Effector CD8-positive, alpha-beta T cell (primary cell): ENCODE results near the gene KRTAP5-11.
"Not testable (repeated sequence)": the region's sequence is repeated elsewhere in the genome, so short reads cannot be mapped to it uniquely, and the experiment has no call there.

ENCODE experiments used
- DNase-seq: peaks from one replicate; lab custom pipeline; 2025; lab: John Stamatoyannopoulos, UW
- total RNA-seq, 4 experiments: gene quantifications; one replicate each; lab custom pipeline; 2026; lab: John Stamatoyannopoulos, UW

Gene KRTAP5-11, protein sequence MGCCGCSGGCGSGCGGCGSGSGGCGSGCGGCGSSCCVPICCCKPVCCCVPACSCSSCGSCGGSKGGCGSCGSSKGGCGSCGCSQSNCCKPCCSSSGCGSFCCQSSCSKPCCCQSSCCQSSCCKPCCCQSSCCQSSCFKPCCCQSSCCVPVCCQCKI
- total RNA-seq = 0 reads per million in 4 experiments

DNA sequence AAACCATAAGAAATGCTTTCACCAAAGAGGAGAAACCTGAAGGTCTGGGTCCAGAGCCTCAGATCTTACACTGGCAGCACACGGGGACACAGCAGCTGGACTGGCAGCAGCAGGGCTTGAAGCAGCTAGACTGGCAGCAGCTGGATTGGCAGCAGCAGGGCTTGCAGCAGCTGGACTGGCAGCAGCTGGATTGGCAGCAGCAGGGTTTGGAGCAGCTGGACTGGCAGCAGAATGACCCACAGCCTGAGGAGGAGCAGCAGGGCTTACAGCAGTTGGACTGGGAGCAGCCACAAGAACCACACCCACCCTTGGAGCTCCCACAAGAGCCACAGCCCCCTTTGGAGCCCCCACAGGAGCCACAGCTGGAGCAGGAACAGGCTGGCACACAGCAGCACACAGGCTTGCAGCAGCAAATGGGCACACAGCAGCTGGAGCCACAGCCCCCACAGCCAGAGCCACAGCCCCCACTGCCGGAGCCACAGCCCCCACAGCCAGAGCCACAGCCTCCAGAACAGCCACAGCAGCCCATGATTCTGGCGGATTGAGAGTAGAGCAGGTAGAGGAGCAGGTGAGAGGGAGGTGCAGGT, at the start of gene KRTAP5-11:
Gene KRTAP5-11 (minus strand): TSS at position 567 of the 587 bp plus-strand sequence. CDS start 38 bp downstream, at position 529.
- no peak for DNase-seq

DNA sequence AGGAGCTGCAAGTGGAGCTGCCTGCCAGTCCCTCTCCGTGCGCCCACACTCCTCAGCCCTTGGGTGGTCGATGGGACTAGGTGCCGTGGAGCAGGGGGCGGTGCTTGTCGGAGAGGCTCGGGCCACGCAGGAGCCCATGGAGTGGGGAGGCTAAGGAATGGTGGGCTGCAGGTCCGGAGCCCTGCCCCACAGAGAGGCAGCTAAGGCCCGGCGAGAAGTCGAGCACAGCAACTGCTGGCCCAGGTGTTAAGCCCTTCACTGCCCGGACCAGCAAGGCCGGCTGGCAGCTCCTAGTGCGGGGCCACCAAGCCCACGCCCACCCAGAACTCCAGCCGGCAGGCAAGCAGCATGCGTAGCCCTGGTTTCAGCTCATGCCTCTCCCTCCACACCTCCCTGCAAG, 48.9 kb upstream of the KRTAP5-11 start:
- DNase-seq = not testable (repeated sequence)

DNA sequence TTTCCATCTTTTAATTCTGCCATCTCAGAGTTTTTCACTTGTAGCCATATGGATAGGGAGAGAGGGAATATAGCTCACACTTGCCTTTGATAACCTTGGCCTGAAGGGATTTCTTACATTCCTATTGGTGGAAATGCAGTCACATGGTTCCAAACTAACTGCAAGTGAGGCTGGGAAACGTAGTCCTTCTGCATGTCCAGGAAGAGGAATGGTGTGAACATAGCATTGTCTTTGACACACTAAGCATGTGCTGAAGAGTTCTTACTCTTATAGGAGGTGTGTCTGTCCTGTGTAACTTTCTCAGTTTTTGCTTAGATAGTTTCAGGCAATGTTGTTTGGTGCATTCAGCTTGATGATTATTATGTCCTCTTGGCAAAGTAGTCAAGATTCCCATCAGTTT, 47.4 kb upstream of the KRTAP5-11 start:
- not testable (repeated sequence) for DNase-seq

DNA sequence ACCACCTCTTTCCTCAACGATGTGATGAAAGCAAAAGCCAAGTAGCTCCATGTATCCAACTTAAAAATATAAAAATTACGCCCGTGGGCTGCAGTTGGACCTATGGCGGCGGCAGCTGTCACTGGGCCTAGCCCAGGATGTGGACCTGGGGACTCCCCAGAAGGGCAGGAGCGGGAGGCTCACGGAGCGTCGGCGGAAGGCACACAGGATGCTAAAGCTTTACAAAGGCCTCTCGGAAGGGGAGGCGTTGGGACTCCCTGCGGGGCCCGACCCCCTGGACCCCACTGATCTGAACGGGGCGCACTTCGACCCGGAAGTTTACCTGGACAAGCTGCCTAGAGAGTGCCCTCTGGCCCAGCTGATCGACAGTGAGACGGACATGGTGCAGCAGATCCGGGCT, 46.3 kb upstream of the KRTAP5-11 start:
- DNase-seq = not testable (repeated sequence)

DNA sequence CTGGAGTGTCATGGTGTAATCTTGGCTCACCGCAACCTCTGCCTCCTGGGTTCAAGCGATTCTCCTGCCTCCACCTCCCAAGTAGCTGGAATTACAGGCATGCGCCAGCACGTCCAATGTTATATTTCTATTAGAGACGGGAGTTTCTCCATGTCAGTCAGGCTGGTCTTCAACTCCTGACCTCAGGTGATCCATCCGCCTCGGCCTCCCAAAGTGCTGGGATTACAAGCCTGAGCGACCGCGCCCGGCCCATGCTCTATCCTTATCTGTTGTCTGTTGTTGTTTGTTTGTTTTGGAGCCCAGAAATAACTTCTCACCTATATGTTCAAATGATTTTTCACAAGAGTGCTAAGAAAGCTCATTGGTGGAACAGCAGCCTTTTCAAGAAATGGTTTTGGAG, 40.6 kb upstream of the KRTAP5-11 start:
- DNase-seq = not testable (repeated sequence)

DNA sequence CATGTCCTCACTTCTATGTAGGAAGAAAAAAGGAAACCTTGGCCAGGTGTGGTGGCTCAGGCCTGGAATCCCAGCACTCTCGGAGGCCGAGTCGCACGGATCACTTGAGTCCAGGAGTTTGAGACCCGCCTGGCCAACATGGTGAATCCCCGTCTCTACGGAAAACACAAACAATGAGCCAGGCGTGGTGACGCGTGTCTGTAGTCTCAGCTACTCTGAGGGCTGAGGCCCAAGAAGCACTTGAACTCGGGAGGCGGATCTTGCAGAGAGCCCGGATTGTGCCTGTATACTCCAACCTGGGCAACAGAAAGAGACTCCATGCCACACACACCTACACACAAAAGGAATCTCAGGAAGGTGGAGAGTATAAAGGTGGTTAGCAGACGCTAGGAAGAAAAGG, 39.9 kb upstream of the KRTAP5-11 start:
- not testable (repeated sequence) for DNase-seq

DNA sequence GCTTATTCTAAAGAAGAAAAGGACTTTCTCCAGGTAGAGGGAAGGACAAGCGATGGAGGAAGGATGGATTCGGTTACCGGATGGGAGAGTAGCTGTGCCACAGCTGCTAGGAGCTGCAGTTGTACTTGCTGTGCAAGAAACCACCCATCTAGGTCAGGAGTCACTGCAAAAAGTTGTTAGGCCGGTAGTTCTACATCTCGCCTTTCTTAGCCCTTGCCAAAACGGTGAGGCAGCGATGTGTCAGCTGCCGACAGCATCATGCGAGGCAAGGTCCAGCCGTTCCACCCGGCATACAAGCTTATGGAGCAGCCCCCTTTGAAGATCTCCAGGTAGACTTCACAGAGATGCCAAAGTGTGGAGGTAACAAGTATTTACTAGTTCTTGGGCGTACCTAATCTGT, 32.3 kb upstream of the KRTAP5-11 start:
- DNase-seq = not testable (repeated sequence)

DNA sequence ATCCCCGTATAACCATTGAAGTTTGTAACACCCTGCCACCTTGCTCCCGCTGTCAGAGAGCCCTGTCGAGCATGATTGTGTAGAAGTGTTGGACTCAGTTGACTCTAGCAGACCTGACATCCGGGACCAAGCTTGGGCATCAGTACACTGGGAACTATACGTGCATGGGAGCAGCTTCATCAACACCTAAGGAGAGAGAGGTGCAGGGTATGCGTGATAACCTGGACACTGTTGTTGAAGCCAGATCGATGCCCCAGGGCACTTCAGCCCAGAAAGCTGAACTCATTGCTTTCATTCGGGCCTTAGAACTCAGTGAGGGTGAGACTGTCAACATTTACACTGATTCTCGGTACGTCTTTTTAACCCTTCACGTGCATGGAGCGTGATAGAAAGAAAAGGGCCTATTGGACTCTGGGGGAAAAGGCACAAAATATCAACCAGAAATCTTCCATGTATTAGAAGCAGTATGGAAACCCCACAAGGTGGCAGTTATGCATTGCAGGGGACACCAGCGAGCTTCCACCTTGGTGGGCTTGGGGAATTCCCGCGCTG, 31.8 kb upstream of the KRTAP5-11 start:
- DNase-seq = not testable (repeated sequence)

DNA sequence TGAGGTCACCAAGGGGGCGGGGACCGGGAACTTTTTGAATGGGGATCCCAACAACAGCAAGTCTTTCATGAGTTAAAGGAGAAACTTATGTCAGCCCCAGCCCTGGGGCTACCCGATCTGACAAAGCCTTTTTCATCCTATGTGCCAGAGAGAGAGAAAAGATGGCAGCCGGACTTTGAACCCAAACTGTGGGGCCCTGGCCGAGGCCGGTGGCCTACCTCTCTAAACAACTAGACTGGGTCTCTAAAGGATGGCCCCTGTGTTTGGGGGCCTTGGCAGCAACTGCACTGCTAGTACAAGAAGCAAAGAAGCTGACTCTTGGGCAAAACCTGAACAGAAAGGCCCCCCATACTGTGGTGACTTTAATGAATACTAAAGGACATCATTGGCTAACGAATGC, 31.3 kb upstream of the KRTAP5-11 start:
- DNase-seq = not testable (repeated sequence)

DNA sequence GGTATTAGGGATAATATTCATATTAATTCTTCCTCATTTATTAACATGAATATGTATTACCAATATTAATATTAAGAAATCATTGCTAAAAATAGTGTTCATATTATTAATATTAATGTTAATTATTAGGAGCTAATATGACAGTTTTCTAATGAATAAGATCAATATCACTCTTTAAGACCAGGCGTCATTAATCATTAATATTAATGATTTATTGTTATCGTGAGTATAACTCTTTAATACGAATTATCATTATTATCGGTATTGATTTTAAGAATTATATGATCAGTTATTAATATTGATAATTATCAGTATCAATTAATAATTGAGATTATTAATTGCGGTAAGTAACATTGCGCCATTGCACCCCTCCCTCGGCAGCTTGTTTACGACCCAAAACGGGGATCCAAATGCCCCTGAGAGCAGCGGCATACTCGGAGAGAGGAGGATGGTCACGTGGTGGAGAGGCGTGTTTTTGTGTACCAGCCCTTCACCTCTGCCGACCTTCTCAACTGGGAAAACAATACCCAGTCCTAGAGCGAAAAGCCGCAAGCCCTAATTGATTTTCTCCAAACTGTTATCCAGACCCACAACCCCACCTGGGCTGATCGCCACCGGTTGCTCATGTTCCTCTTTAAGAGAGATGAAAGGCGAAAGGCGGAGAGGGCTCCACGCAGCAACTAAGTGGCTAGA, 28.7 kb upstream of the KRTAP5-11 start:
- DNase-seq = not testable (repeated sequence)

DNA sequence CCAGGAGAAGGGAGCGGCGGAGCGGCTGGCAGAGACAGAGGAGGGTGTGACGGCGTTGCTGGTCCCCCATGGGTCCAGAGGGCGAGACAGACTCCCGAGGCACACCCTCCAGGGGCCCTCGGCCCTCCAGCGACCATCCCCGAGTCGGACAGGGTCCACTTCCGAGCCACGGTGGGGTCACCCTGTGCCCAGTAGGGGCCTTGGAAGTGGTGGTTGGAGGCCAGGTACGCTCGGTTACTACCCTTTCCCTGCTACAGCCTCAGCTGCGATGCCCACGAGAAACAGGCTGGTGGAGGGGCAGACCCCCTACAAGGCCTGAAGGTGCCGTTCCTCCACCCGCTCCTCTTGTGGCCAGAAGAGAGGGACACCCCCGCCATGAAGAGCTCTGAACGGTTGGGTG, 25.6 kb upstream of the KRTAP5-11 start:
- DNase-seq = not testable (repeated sequence)

DNA sequence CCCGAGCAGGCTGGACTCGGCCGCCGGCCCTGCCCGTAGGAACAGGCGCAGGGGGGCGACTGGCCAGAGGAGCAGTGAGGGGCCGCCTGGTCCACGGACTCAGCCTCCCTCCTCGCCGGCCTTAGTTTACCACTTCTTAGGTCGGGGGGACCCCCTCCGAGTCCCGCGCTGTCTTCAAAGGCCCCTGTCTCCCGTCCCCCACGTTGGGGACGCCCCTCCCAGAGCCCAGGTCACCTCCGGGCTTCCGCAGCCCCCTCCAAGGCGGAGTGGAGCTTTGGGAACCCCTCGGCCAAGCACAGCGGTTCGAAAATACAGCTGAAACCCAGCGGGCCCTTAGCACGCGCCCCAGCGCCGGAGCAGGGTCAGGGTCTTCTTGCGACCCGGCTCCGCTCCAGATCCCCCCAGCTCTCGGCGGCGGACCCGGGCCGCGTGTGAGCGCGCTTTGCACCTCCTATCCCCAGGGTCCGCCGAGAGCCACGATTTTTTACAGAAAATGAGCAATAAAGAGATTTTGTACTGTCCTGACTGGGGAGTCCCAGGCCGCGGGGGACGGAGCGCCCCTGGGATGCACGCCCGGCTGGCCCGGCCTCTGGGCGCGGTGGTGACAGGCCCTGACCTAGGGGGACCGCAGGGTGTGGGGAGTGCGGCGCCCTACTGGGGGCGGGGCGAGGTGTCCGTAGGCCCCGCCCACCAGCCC, 25.0 kb upstream of the KRTAP5-11 start:
- DNase-seq = not testable (repeated sequence)

DNA sequence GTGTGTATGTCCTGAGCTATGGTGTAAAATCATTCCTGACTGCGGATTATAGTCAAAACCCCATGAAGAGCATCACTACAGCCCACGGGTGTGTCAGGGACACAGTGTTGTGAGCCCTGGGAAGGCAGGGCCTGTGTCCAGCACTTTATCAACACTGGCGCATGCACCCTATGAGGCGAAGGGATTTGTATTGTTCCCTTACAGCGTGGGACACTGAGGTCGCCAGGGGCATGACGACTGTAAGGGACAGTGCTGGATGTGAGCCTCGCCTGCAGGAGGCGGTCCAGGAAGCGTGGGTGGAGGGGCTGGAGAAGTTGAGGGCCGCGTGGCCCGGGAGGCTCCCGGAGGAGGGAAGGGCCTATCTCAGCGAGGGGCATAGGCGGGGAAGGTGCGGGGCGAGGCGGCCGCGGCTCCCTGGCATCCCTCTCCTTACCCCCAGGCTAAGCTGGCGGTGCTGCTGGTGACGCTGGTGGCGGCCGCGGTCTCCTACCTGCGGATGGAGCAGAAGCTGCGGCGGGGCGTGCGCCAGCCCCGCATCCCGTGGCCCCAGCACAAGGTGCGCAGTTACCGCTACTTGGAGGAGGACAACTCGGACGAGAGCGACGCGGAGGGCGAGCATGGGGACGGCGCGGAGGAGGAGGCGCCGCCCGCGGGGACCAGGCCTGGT, 24.3 kb upstream of the KRTAP5-11 start:
- not testable (repeated sequence) for DNase-seq

DNA sequence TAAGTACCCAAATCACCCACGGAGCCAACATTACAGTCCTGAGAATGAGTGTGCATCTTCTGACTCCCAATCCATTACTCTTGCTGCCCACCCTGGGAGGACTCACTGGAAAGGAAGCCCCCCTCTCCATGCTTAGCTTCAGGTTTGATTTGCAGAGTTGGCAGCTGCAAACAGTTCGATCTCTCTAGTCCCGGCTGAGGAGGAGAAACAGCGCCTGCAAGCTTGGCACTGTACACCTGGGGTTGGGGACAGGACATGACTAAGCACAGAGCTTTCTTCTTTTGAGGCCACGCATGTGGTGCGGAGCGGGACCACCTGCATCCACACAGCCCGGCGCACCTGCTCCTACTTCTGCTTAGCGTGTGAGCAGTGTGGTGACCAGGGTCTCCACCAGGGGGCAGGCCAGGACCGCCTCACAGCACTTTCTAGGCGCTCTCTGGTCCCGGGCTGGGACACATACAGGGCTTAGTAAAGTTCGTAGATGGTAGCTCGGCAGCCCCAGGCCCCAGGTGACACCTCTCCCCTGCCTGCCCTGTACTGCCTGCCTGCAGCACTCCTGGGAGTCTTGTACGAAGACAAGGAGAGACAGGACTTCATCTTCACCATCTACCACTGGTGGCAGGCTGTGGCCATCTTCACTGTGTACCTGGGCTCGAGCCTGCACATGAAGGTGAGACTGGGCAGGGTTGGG, 22.3 kb upstream of the KRTAP5-11 start:
- DNase-seq = not testable (repeated sequence)

DNA sequence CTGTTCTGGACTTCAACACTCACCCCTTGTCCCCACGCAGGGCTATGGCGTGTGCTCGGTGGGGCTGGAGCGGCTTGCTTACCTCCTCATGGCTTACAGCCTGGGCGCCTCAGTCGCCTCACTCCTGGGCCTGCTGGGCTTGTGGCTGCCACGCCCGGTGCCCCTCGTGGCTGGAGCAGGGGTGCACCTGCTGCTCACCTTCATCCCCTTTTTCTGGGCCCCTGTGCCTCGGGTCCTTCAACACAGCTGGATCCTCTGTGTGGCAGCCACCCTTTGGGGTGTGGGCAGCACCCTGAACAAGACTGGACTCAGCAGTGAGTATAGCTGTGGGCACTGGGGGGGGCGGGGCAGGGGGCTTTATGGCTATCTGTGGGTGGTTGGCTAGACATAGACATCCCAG, 20.5 kb upstream of the KRTAP5-11 start:
- DNase-seq = not testable (repeated sequence)

DNA sequence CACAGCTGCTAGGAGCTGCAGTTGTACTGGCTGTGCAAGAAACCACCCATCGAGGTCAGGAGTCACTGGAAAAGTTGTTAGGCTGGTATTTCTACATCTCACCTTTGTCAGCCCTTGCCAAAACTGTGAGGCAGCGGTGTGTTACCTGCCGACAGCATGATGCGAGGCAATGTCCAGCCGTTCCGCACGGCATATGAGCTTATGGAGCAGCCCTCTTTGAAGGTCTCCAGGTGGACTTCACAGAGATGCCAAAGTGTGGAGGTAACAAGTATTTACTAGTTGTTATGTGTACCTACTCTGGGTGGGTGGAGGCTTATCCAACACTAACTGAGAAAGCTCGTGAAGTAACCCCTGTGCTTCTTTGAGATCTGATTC, 6.9 kb upstream of the KRTAP5-11 start:
- DNase-seq = not testable (repeated sequence)

DNA sequence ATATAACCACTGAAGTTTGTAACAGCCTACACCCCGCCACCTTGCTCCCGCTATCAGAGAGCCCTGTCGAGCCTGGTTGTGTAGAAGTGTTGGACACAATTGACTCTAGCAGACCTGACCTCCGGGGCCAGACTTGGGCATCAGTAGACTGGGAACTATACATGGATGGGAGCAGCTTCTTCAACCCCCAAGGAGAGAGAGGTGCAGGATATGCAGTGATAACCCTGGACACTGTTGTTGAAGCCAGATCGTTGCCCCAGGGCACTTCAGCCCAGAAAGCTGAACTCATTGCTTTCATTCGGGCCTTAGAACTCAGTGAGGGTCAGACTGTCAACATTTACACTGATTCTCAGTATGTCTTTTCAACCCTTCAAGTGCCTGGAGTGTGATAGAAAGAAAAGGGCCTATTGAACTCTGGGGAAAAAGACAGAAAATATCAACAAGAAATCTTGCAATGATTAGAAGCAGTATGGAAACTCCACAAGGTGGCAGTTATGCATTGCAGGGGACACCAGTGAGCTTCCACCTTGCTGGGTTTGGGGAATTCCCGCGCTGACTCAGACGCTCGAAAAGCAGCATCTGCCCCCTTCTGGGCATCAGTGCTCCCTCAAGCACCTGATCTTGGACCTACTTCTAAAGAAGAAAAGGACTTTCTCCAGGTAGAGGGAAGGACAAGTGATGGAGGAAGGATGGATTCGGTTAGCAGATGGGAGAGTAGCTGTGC, 6.3 kb upstream of the KRTAP5-11 start:
- DNase-seq = not testable (repeated sequence)

DNA sequence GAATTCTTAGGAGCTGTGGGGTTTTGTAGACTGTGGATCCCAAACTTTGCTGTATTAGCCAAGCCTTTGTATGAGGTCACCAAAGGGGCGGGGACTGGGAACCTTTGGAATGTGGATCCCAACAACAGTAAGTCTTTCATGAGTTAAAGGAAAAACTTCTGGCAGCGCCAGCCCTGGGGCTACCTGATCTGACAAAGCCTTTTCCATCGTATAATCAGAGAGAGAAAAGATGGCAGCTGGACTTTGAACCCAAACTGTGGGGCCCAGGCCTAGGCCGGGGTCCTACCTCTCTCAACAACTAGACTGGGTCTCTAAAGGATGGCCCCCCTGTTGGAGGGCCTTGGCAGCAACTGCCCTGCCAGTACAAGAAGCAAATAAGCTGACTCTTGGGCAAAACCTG, 5.6 kb upstream of the KRTAP5-11 start:
- DNase-seq = not testable (repeated sequence)

DNA sequence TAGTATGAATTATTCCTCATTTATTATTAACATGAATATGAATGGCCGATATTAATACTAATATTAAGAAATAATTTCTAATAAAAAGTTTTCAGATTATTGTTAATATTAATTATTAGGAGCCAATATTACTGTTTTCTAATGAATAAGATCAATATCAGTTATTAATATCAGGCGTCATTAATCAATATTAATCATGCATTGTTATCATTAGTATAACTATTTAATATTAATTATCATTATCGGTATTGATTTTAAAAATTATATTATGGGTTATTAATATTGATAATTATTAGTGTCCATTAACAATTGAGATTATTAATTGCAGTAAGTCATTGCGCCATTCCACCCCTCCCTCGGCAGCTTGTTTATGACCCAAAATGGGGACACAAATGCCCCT, 3.0 kb upstream of the KRTAP5-11 start:
- not testable (repeated sequence) for DNase-seq

DNA sequence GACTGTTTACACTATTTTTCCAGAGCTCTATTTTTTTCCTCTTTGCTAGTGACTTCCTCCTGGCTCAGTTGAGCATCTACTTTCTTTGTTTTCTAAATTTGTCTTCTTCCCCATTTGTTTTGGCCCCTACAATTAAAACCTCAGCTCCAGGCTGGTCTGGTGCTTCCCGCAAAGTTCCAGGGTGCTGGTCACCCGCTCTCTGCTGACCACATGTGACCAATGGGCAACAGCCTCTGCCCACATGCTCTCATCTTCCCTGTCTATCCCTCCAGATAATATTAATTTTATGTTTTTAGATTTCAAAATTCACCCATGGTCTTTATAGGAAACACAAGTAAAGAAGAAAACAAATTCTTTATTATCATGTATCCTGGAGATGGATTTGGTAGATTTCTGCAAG, 294 bp upstream of the KRTAP5-11 start:
- DNase-seq = not testable (repeated sequence)
